HS-5 (cell line): ENCODE data around the gene P3H4.

Source experiments
- DNase-seq: peaks from one replicate; pipeline ENCODE4 v3.0.0-alpha.2; 2012; ENCODE audit warnings: low read depth

The P3H4 gene

GRCh38 chr17:41822216-41823140 is 10.7 kb upstream of the P3H4 start:
- no peak for DNase-seq

DNA sequence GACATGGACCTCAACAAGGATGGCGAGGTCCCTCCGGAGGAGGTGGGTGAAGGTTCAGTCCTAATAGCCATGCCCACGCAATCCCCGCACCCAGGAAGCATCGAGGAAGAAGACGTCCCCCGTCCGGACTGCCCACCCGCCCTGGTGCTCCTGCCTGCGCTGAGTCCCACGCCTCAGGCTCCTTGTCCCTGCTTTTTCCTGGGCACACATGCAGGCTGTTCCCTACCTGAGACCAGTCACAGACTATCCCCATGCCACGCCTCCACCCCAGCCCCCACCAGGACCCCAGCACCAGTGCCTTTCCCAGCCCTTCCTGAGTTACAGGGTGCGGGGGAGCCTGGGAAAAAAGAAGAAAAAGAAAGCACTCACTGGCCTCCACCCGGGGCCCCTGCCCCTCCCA is 10.0 kb upstream of the P3H4 start:
- DNase-seq, result no peak

GRCh38 chr17:41818024-41818423 is 6.3 kb upstream of the P3H4 start:
- DNase-seq, result no peak

DNA sequence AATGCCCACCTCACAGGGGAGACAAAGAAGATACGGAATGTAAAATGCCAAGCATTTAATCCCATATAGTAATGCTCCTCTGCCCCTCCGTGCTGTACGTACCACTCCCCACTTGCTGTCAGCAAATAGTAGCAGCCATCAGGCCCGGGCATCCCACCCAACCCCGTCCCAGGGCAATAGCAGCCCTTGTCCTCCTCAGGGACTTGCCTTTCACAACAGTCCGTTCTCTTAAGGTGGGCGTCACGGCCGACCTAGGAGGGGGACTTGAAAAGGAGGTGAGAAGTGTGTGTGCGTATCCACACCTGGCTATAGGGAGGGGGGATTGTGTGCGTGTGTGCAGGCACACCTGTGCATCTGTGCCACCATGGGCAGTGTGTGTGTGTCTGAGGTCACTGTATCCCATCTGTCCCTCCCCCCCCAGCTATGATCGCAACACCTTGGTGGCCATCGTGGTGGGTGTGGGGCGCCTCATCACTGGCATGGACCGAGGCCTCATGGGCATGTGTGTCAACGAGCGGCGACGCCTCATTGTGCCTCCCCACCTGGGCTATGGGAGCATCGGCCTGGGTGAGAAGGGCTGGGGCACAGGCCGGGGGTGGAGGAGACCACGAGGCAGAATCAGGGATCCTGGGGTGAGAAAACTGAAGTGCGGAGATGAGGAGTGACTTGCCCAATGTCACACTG is 5.0 kb upstream of the P3H4 start:
- DNase-seq, result no peak

DNA sequence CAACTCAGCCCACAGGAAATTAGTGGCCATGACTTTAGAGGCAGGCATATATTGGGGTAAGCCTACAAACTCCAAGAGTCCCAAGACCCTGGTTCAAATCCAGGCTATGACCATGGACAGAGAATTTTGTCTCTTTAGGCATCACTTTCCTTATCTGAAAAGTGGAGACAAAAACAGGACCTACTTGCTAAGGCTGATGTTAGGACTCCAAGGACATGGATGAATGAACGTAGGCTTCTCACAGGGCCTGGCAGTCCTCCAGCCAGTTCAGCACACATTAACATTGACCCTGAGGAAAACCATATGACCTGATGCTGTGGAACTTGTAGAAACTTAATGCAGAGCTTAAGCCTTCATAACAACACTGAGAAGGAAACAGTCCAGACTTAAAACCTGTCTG is 2.4 kb upstream of the P3H4 start:
- DNase-seq, result no peak

GRCh38 chr17:41813699-41814124 is 2.0 kb upstream of the P3H4 start:
- no peak for DNase-seq

DNA sequence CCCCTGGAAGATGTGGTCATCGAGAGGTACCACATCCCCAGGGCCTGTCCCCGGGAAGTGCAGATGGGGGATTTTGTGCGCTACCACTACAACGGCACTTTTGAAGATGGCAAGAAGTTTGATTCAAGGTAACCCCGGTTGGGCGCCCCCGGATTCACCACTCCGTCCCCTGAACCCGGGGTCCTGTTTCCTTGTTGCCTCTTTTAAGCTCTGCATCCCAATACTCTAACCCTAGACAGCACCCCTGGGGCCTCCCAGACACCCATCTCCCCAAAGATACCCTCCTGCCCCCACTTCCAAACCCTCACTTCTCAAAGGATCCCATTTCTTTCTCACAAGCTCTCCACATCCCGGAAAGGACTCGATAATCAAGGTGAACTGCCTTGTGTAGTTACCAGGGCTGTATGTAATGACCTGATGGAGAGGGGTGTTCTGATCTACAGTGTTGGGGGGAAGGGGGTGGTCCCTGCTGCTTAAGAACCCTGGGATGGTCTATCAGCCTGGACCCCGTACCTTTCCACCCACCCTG is 1.5 kb upstream of the P3H4 start:
- DNase-seq, result no peak

DNA sequence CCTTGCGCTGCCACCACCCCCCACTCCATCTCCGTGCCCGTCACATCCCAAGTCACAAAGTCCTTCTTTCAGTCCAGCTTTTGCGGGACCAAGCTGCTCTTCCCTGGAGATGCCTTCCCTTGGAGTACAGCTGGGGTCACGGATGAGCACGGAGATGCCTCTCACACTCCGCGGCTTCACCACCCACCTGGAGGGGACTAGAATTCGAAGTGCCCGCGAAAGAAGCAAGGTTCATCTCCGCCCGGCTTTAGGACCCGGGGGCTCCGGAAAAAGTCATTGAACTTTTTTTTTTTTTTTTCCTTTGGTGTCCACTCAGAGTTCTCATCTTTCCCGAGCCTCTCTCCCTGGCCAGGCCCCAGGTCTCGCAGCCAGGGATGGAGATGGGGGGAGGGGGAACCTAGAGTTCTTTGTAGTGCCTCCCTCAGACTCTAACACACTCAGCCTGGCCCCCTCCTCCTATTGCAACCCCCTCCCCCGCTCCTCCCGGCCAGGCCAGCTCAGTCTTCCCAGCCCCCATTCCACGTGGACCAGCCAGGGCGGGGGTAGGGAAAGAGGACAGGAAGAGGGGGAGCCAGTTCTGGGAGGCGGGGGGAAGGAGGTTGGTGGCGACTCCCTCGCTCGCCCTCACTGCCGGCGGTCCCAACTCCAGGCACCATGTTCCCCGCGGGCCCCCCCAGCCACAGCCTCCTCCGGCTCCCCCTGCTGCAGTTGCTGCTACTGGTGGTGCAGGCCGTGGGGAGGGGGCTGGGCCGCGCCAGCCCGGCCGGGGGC is 817 bp upstream of the P3H4 start, which contains the start of gene FKBP10:
Gene FKBP10, plus strand, starts transcription at position 624 of the 771 bp plus-strand sequence. Its CDS starts 31 bp downstream, at position 655.
- peak; percentile 54 for DNase-seq

- DNase-seq, result no peak
Observed at GRCh38 chr17:41810659-41811548, 845 bp downstream of the P3H4 start.

DNA sequence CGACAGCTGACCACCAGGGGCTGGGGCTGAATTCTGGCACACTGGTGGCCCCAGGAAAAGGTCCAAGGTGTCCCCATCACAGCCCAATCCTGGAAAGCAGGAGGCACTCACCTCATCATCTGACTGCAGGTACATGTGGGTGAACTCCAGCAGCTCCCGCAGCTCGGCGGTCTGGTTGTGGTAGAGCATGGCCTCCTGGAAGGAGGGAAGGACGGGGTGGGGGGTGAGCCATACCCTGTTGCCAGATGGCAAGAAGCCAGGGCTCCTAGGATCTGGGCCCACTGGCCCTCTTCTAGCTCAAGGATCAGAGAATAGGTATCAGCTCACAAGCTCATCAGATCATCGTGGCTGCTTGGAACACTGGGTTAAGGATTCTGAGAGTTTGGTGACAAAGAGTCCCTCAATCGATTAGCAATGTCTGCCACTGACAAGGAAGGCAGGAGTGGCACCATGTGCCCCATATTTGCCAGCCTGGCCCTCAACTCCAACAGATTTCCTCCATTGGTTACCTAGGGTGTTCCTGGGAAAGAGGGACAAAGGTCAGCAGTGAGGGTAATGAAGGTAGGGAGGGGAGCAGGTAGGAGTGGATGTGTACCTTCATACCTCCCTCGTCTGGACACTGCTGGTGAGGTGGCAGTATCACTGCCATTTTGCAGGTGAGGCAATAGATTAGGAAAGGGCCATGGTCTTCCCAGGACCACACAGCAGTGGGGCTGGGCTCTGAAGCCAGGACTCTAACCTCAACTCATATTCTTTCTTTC is 4.9 kb downstream of the P3H4 start:
- no peak for DNase-seq

DNA sequence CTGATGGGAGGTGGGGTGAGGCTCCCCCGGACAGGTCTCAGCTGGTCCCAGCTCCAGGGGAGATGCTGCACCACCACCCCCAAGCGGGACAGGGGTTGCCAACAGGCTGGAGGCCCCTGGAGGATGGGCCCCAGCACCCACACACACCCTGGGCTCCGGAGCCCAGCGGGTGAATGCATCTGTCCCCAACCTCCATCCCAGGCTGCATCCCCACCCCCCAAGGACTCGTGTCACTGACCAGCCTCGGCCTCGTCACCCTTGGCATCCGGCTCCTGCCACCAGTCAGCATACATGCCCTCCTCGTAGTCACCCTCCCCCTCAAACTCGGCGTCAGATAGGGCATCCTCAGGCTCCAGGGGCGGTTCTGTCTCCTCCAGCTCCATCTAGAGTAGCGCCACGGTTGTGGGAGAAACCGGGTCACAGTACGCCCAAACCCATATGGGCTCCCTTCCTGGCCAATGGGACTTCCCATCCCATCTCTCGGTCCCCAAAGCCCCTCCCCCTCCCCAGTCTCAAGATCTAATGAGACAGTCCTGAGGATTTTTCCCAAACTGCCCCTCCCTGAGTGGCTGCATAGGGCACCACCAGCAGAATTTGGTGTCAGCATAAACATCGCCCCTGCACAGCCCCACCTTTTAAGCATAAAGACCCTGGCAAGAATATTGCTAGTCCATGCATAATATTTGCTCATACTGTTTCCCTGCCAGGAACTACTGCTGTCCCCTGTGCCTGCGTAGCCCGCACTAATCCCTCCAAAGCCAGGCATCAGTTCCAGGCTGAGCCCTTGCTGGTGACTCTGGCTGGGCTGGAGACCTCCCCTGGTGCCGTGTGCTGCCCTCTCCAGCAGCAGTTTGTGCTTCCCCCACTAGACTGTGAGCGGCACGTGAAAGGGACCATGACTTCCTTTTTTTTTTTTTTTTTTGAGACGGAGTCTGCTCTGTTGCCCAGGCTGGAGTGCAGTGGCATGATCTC is 8.4 kb downstream of the P3H4 start:
- no peak for DNase-seq

- peak; percentile 48 for DNase-seq
Observed at GRCh38 chr17:41801374-41802271, 10.1 kb downstream of the P3H4 start.

- DNase-seq, result no peak
Observed at GRCh38 chr17:41800601-41801373, 11.0 kb downstream of the P3H4 start.

- DNase-seq, result no peak
Observed at GRCh38 chr17:41799366-41799765, 12.4 kb downstream of the P3H4 start.

GRCh38 chr17:41797377-41797776 is 14.4 kb downstream of the P3H4 start:
- no peak for DNase-seq

DNA sequence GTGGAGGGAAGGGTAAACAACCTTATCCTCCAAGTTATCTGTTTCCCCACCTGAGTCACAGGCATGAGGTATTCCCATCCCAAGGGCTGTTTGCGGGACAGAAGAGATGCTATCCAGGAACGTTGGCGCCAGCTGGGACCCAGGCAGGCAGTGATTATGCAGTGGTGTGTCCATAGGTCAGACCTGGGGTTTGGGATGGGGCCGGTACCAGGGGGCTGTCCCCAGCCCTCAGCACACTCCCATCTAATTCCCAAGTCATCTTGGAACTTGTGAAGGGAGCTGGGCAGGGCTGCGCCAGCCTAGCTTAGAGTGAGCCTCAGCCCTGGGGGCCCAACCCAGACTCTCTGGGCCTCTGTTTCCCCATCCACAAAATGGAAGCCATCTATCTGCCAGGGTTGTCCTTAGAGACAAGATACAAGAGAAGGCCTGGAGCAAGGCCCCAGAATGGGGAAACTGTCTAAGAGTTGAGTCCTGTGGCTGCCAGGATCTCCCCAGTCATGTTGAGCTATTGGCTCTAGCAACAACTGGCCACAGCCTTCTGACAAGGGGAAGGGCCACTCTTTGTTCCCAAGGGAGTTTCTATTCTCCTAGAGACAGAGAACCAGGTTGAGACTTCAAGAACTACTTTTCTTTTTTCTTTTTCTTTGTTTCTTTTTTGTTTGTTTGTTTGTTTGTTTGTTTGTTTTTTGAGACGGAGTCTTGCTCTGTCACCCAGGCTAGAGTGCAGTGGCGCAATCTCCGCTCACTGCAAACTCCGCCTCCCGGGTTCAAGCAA is 15.4 kb downstream of the P3H4 start:
- DNase-seq, result no peak
